ENCODE data around the gene SYNGR1.

Gene SYNGR1

GRCh38 chr22:39429186-39429585 lies 79.4 kb downstream of the SYNGR1 start:
- DNase-seq (ENCODE audit: low read depth in 2 of 2), result no peak

- no peak for DNase-seq (ENCODE audit: low read depth in 2 of 2)
These were observed 80.3 kb downstream of the SYNGR1 start for GRCh38 chr22:39429916-39430575.

- no peak for DNase-seq (ENCODE audit: low read depth in 2 of 2)
These were observed 80.9 kb downstream of the SYNGR1 start for GRCh38 chr22:39430576-39431150.

- DNase-seq (ENCODE audit: low read depth in 2 of 2), result no peak
These were observed 81.5 kb downstream of the SYNGR1 start for GRCh38 chr22:39431216-39431801.

- no peak for DNase-seq (ENCODE audit: low read depth in 2 of 2)
These were observed 82.0 kb downstream of the SYNGR1 start for GRCh38 chr22:39431821-39432251.

- DNase-seq (ENCODE audit: low read depth in 2 of 2), result no peak
These were observed 82.6 kb downstream of the SYNGR1 start for GRCh38 chr22:39432361-39432811.

GRCh38 chr22:39433476-39434242 lies 83.9 kb downstream of the SYNGR1 start:
- no peak for DNase-seq (ENCODE audit: low read depth in 2 of 2)

GRCh38 chr22:39434243-39434653 lies 84.5 kb downstream of the SYNGR1 start:
- no peak for DNase-seq (ENCODE audit: low read depth in 2 of 2)

GRCh38 chr22:39434721-39435120 lies 84.9 kb downstream of the SYNGR1 start:
- no peak for DNase-seq (ENCODE audit: low read depth in 2 of 2)

Data from stimulated activated CD8-positive, alpha-beta memory T cell treated with anti-CD3 and anti-CD28 coated beads, Interleukin-15, amount 100 ng/mL, for 4 hours (primary cell).